HepG2 (cell line): ENCODE measurements around the gene RPRML. TPM values are rescaled to one million over a fixed set of nuclear protein-coding genes. Genes with fewer than 3 reads are reported as not detected.

Experiments
- ATAC-seq: fragments of 200-7000 bp; cut with Tn5 transposase; 3 replicates; pipeline ENCODE4 v1.9.1; 2020; ENCODE audit warnings: mild to moderate bottlenecking, moderate library complexity
- BruUV-seq: library from RNA; stranded (reverse); fragments of 400-500 nt; replicated peaks from 2 replicates; lab custom pipeline; 2021; lab: Mats Ljungman, UMichigan
- CTCF ChIA-PET: fragments of 300-600 bp; formaldehyde crosslinking; extraction: SDS; loops from one replicate; lab custom pipeline; 2021; ENCODE audit warnings: low total read pairs, inconsistent platforms, low intra/inter-chr PET ratio; lab: Yijun Ruan, JAX
- POLR2A ChIA-PET: fragments of 350-600 bp; sonication (Branson Sonifier 250); formaldehyde crosslinking; loops from one replicate; lab custom pipeline; 2020; ENCODE audit warnings: antibody characterized with exemption, inconsistent platforms; lab: Yijun Ruan, JAX
- DNase-seq: peaks from one replicate; pipeline ENCODE4 v3.0.0-alpha.2; 2015; ENCODE audit warnings: low spot score
- FAIRE-seq: peaks from 3 replicates; lab custom pipeline; 2011; peaks lifted over from hg19 to GRCh38; lab: Jason Lieb, UNC
- H2AFZ ChIP-seq: one replicate; pipeline ENCODE4 v1.6.1; 2011; ENCODE audit warnings: low read length, inconsistent platforms
- H3K27ac ChIP-seq: fragments of 300-600 bp; 3 replicates; pipeline ENCODE4 v1.8.0; 2011; ENCODE audit warnings: mixed run types, mild to moderate bottlenecking, mixed read lengths, low read length, inconsistent platforms; ENCODE audit not compliant: insufficient read depth; ENCODE audit errors: extremely low read length
- H3K27me3 ChIP-seq, 2 experiments: fragments of 200-600 bp in 1 of 2; 2 replicates in 1 of 2; 3 replicates in 1 of 2; pipeline versions ENCODE4 v1.6.0 to v1.8.0; 2011; ENCODE audit warnings: low read length in 2 of 2, mild to moderate bottlenecking in 2 of 2, moderate library complexity in 2 of 2, inconsistent platforms in 1 of 2; ENCODE audit not compliant: insufficient read depth in 2 of 2, control insufficient read depth in 1 of 2
- H3K36me3 ChIP-seq, 2 experiments: fragments of 200-600 bp in 1 of 2; replicated peaks in 1 of 2; 2 replicates in 1 of 2; 3 replicates in 1 of 2; pipeline versions ENCODE4 v1.5.1 to v1.8.0; 2011; ENCODE audit warnings: low read length in 2 of 2, inconsistent platforms in 1 of 2; ENCODE audit not compliant: insufficient read depth in 2 of 2, control insufficient read depth in 1 of 2
- H3K4me1 ChIP-seq: 2 replicates; pipeline ENCODE4 v1.5.1; 2012; ENCODE audit warnings: low read length, inconsistent platforms; ENCODE audit not compliant: insufficient read depth
- H3K4me2 ChIP-seq: 2 replicates; pipeline ENCODE4 v1.6.0; 2011; ENCODE audit warnings: low read depth, low read length, inconsistent platforms
- H3K4me3 ChIP-seq, 3 experiments: fragments of 200-600 bp in 1 of 3; sonication (generic), shearing (Covaris generic) in 1 of 3; replicated peaks in 1 of 3; 2 replicates each; pipeline ENCODE4 v1.5.1; 2011 to 2016; ENCODE audit warnings: low read length in 3 of 3, inconsistent platforms in 2 of 3, low read depth in 2 of 3, mild to moderate bottlenecking in 2 of 3, control low read depth in 1 of 3, mixed read lengths in 1 of 3; ENCODE audit not compliant: insufficient read depth in 1 of 3
- H3K79me2 ChIP-seq: one replicate; pipeline ENCODE4 v1.6.1; 2011; ENCODE audit warnings: low read length, inconsistent platforms; ENCODE audit not compliant: insufficient read depth
- H3K9ac ChIP-seq: 2 replicates; pipeline ENCODE4 v1.6.0; 2011; ENCODE audit warnings: mild to moderate bottlenecking, low read depth, low read length, inconsistent platforms; ENCODE audit not compliant: insufficient read depth
- H3K9me3 ChIP-seq: 2 replicates; pipeline ENCODE4 v1.5.1; 2012; ENCODE audit warnings: mild to moderate bottlenecking, low read length
- H4K20me1 ChIP-seq: 2 replicates; pipeline ENCODE4 v1.6.0; 2011; ENCODE audit warnings: inconsistent platforms, mild to moderate bottlenecking, low read length, moderate library complexity; ENCODE audit not compliant: insufficient read depth
- ARNTL ChIP-seq: sonication (generic); formaldehyde crosslinking; IDR thresholded peaks from 2 replicates; pipeline ENCODE4 v1.4.0; 2020; ENCODE audit warnings: mild to moderate bottlenecking, missing genetic modification reagents
- HMGXB3 ChIP-seq: sonication (generic); formaldehyde crosslinking; IDR thresholded peaks from 2 replicates; pipeline ENCODE4 v1.4.0; 2020; ENCODE audit warnings: missing genetic modification reagents, borderline replicate concordance
- KLF6 ChIP-seq: IDR thresholded peaks from 2 replicates; pipeline ENCODE4 v1.8.0; 2016; ENCODE audit warnings: missing biosample characterization, missing genetic modification reagents
- MIXL1 ChIP-seq: IDR thresholded peaks from 2 replicates; pipeline ENCODE4 v1.6.1; 2016
- SRF ChIP-seq: IDR thresholded peaks from 2 replicates; pipeline ENCODE4 v1.6.1; 2011; ENCODE audit warnings: mild to moderate bottlenecking, low read depth, low read length, moderate library complexity
- ZNF280D ChIP-seq: sonication (generic); formaldehyde crosslinking; IDR thresholded peaks from 2 replicates; pipeline ENCODE4 v1.5.1; 2020; ENCODE audit warnings: mild to moderate bottlenecking, missing genetic modification reagents
- ZNF781 ChIP-seq: sonication (generic); formaldehyde crosslinking; IDR thresholded peaks from 2 replicates; pipeline ENCODE4 v1.5.1; 2020; ENCODE audit warnings: borderline replicate concordance, mild to moderate bottlenecking, missing genetic modification reagents; ENCODE audit errors: not compliant biosample characterization
- WGBS: methylation state at CpG from one replicate; pipeline ENCODE4 v1.1.6; 2017; ENCODE audit warnings: low lambda C conversion rate; 5-methylcytosine and 5-hydroxymethylcytosine counted together
- in situ Hi-C: cut with HindIII; loops from 2 replicates; pipeline ENCODE4 v1.10.0; 2017; ENCODE audit warnings: low pct_unique_long_range_greater_than_20kb; ENCODE audit not compliant: extremely low pct_ligation_motif_present
- intact Hi-C: fragments of 100-400 bp; cut with micrococcal nuclease; formaldehyde crosslinking; loops from one replicate; pipeline ENCODE4 v1.10.0; 2022; ENCODE audit not compliant: unreplicated experiment
- polyA plus RNA-seq, 8 experiments: library from polyadenylated mRNA; depleted of rRNA in 3 of 8; stranded (reverse) in 7 of 8; unstranded in 1 of 8; fragments of >200 nt; fragmentation: Illumina TruSeq in 4 of 8; extraction: Trizol in 4 of 8; gene quantifications; 2 replicates each; pipeline versions ENCODE4 v1.2.1 to v1.2.3, GENCODE V29; 2011 to 2016; ENCODE audit warnings: low read depth in 4 of 8, missing spikeins in 1 of 8, mixed read lengths in 1 of 8; ENCODE audit not compliant: insufficient read depth in 1 of 8
- total RNA-seq, 5 experiments: library from RNA; depleted of rRNA; stranded (reverse); fragments of >200 nt; fragmentation: Illumina TruSeq; extraction: Trizol; gene quantifications; 2 replicates each; pipeline ENCODE4 v1.2.3, GENCODE V29; 2016; ENCODE audit warnings: low read depth in 1 of 5
- TF ChIP-seq, protein P1 (sequence below): sonication (generic); formaldehyde crosslinking; IDR thresholded peaks from 2 replicates; pipeline ENCODE4 v1.8.1; 2022; ENCODE audit warnings: low read depth, mild to moderate bottlenecking, missing genetic modification reagents
- TF ChIP-seq, protein P2 (sequence below): sonication (generic); formaldehyde crosslinking; IDR thresholded peaks from 2 replicates; pipeline ENCODE4 v1.4.0; 2020; ENCODE audit warnings: missing genetic modification reagents
- TF ChIP-seq, protein P3 (sequence below): sonication (generic); formaldehyde crosslinking; IDR thresholded peaks from 2 replicates; pipeline ENCODE4 v1.5.0; 2020; ENCODE audit warnings: mild to moderate bottlenecking, missing genetic modification reagents, moderate library complexity

The RPRML gene
- total and polyA plus RNA-seq, 2 of the 13 experiments (the other 11 are each of a cell fraction or from before 2014, with no cell fraction given), result not detected

DNA sequence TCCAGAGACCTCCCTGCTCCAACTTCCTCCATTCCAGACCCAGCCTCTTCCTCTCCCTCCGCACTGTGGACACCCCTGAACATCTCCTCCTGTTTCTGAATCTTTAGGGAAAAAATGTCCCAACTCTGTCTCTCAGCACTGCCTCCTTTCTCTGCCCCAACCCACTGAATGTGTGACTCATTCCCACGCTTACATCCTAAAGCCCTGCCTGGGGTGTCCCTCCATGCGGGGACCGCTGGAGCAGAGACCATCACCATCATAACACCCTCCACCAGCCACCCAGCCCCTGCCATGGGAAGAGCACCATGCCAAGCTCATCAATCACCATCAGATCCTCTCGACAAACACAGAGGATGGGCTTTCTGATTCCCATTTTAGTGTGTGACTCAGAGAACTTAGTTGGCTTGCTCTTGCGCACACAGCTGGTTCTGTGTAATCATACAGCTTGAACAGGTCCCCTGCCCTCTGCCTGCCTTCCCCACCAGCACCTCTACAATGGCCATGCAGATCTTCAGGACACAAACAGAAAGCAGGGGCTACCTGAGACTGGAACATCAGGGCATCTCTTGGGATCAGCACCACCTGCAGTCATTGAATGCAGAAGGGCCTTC is 10.7 kb downstream of the RPRML start:
- FAIRE-seq, result no peak
- 88% methylated on average over 6 of the region's 6 CpGs for WGBS
- H3K4me2 ChIP-seq, result no peak overlapping the region
- no peak for TF ChIP-seq MIXL1 (CRISPR knock-in tag)
- TF ChIP-seq, protein P1, sequence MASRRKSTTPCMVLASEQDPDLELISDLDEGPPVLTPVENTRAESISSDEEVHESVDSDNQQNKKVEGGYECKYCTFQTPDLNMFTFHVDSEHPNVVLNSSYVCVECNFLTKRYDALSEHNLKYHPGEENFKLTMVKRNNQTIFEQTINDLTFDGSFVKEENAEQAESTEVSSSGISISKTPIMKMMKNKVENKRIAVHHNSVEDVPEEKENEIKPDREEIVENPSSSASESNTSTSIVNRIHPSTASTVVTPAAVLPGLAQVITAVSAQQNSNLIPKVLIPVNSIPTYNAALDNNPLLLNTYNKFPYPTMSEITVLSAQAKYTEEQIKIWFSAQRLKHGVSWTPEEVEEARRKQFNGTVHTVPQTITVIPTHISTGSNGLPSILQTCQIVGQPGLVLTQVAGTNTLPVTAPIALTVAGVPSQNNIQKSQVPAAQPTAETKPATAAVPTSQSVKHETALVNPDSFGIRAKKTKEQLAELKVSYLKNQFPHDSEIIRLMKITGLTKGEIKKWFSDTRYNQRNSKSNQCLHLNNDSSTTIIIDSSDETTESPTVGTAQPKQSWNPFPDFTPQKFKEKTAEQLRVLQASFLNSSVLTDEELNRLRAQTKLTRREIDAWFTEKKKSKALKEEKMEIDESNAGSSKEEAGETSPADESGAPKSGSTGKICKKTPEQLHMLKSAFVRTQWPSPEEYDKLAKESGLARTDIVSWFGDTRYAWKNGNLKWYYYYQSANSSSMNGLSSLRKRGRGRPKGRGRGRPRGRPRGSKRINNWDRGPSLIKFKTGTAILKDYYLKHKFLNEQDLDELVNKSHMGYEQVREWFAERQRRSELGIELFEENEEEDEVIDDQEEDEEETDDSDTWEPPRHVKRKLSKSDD, result no peak
- TF ChIP-seq, protein P2, sequence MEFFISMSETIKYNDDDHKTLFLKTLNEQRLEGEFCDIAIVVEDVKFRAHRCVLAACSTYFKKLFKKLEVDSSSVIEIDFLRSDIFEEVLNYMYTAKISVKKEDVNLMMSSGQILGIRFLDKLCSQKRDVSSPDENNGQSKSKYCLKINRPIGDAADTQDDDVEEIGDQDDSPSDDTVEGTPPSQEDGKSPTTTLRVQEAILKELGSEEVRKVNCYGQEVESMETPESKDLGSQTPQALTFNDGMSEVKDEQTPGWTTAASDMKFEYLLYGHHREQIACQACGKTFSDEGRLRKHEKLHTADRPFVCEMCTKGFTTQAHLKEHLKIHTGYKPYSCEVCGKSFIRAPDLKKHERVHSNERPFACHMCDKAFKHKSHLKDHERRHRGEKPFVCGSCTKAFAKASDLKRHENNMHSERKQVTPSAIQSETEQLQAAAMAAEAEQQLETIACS, result no peak
- no peak for TF ChIP-seq ZNF280D
- TF ChIP-seq ARNTL (CRISPR knock-in tag), result no peak
- TF ChIP-seq HMGXB3, result no peak
- TF ChIP-seq, protein P3, sequence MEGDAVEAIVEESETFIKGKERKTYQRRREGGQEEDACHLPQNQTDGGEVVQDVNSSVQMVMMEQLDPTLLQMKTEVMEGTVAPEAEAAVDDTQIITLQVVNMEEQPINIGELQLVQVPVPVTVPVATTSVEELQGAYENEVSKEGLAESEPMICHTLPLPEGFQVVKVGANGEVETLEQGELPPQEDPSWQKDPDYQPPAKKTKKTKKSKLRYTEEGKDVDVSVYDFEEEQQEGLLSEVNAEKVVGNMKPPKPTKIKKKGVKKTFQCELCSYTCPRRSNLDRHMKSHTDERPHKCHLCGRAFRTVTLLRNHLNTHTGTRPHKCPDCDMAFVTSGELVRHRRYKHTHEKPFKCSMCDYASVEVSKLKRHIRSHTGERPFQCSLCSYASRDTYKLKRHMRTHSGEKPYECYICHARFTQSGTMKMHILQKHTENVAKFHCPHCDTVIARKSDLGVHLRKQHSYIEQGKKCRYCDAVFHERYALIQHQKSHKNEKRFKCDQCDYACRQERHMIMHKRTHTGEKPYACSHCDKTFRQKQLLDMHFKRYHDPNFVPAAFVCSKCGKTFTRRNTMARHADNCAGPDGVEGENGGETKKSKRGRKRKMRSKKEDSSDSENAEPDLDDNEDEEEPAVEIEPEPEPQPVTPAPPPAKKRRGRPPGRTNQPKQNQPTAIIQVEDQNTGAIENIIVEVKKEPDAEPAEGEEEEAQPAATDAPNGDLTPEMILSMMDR (CRISPR knock-in tag), result no peak
- TF ChIP-seq KLF6 (CRISPR knock-in tag), result no peak
- TF ChIP-seq ZNF781 (CRISPR knock-in tag), result no peak
- TF ChIP-seq SRF, result no peak

More for the DNA sequence above, 10.7 kb downstream of the RPRML start:
- Histone ChIP-seq H2AFZ (no peak overlapping the region), H3K4me3 (no peak overlapping the region), H3K27ac (no peak overlapping the region), H3K27me3 (no peaks in the 10 kb centered on the region), H3K9ac (no peak overlapping the region), H3K9me3 (no peaks in the 10 kb centered on the region), H3K36me3 (peaks cover 2 to 3% of the 10 kb centered on the region in 2 experiments; a peak in 1 of 5 replicates), H3K4me1 (peaks cover 6% of the 10 kb centered on the region), H4K20me1 (no peaks in the 10 kb centered on the region; the same call in 1 of the 2 replicates), H3K79me2 (no peaks in the 10 kb centered on the region)
- POLR2A ChIA-PET, result no interaction called here
- intact Hi-C loops (no loop called here), in situ Hi-C loops (no loop called here)
- ATAC-seq (no peak), DNase-seq (no peak)
- BruUV-seq, result no TSS peak
- CTCF ChIA-PET, result no interaction called here
